Lower leg skin (tissue), 3 donors: ENCODE data around the gene FAM118A.

Source experiments
- POLR2A ChIP-seq, 2 donors: fragments of 450-650 bp; IDR thresholded peaks; one replicate each; pipeline ENCODE4 v1.6.1; 2016 to 2017; ENCODE audit warnings: antibody characterized with exemption in 2 of 2, mild to moderate bottlenecking in 1 of 2, moderate library complexity in 1 of 2
- TF ChIP-seq, protein P1 (sequence below), 3 donors: fragments of 450-650 bp; IDR thresholded peaks; one replicate each; pipeline ENCODE4 v1.5.1; 2016; ENCODE audit warnings: antibody characterized with exemption in 3 of 3, mild to moderate bottlenecking in 3 of 3, moderate library complexity in 2 of 3

DNA sequence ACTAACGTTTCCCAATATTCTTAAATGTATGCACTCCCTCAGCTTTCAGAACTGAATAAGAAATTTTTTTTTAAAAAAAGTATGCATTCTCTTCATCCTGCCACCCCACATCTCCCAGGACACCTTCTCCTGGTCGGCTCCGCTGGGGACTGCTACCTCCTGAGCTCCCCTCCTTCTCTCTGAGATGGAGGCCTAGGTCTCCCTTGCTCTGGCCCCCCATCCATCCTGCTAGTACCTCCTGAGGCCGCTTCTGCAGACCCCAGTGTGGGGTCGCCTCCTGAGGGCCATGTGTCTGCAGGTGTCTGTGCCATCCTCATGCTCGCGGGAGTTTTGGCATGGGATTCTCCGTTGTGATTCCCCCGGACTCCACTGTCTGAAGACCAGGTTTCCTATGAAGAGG lies 27.8 kb downstream of the FAM118A start:
- TF ChIP-seq, protein P1, sequence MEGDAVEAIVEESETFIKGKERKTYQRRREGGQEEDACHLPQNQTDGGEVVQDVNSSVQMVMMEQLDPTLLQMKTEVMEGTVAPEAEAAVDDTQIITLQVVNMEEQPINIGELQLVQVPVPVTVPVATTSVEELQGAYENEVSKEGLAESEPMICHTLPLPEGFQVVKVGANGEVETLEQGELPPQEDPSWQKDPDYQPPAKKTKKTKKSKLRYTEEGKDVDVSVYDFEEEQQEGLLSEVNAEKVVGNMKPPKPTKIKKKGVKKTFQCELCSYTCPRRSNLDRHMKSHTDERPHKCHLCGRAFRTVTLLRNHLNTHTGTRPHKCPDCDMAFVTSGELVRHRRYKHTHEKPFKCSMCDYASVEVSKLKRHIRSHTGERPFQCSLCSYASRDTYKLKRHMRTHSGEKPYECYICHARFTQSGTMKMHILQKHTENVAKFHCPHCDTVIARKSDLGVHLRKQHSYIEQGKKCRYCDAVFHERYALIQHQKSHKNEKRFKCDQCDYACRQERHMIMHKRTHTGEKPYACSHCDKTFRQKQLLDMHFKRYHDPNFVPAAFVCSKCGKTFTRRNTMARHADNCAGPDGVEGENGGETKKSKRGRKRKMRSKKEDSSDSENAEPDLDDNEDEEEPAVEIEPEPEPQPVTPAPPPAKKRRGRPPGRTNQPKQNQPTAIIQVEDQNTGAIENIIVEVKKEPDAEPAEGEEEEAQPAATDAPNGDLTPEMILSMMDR (IDR thresholded peaks at IDR 0.05): no peak
- TF ChIP-seq POLR2A (IDR thresholded peaks at IDR 0.05): no peak
